ENCODE results near the gene SLC25A27. TPM values are rescaled to one million over a fixed set of nuclear protein-coding genes. Genes with fewer than 3 reads are reported as not detected.

SLC25A27 gene
- total RNA-seq, 4 donors from 2014 or later: 8.7 to 27.5 (median 19.0) TPM

DNA sequence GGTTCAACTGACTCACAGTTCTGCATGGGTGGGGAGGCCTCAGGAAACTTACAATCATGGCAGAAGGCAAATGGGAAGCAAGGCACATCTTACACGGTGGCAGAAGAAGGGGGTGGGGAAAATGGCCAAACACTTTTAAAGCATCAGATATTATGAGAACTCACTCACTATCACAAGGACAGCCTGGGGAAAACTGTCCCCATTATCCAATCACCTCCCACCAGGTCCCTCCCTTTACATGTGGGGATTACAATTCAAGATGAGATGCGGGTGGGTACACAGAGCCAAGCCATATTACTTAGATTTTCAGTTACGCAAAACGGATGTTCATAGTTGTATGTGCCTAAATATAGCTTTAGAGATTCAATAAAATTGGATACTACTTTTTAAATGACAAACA lies 25.8 kb upstream of the SLC25A27 start:
- Histone ChIP-seq H3K9me3 (no peaks in the 10 kb centered on the region), H3K27ac (no peak overlapping the region), H3K4me3 (no peak overlapping the region), H3K36me3 (no peaks in the 10 kb centered on the region), H3K4me1 (peaks cover 0 to 6% (median 2%) of the 10 kb centered on the region in 4 donors), H3K27me3 (no peaks in the 10 kb centered on the region)
- intact Hi-C loops (cut with DNase I; ENCODE audit: low total_unique reads) (loop anchor here (10.0 kb wide), 1 partner anchor 402 kb away; no protein-coding TSS in a partner anchor), in situ Hi-C loops (cut with MboI; ENCODE audit: low pct_ligation_motif_present in 1 of 4, low pct_unique_long_range_greater_than_20kb in 1 of 4, low sequenced_read_pairs in 3 of 4) (loop anchor here (10.0 to 25.0 kb wide), 3 partner anchors 202 to 540 kb away; no protein-coding TSS in a partner anchor)
- TF ChIP-seq EP300 (IDR thresholded peaks at IDR 0.05; ENCODE audit: low read depth) (no peak), POLR2AphosphoS5 (IDR thresholded peaks at IDR 0.05) (no peak), POLR2A (IDR thresholded peaks at IDR 0.05) (no peak)
- TF ChIP-seq, protein P1, sequence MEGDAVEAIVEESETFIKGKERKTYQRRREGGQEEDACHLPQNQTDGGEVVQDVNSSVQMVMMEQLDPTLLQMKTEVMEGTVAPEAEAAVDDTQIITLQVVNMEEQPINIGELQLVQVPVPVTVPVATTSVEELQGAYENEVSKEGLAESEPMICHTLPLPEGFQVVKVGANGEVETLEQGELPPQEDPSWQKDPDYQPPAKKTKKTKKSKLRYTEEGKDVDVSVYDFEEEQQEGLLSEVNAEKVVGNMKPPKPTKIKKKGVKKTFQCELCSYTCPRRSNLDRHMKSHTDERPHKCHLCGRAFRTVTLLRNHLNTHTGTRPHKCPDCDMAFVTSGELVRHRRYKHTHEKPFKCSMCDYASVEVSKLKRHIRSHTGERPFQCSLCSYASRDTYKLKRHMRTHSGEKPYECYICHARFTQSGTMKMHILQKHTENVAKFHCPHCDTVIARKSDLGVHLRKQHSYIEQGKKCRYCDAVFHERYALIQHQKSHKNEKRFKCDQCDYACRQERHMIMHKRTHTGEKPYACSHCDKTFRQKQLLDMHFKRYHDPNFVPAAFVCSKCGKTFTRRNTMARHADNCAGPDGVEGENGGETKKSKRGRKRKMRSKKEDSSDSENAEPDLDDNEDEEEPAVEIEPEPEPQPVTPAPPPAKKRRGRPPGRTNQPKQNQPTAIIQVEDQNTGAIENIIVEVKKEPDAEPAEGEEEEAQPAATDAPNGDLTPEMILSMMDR (IDR thresholded peaks at IDR 0.05): no peak
- WGBS, 2 donors (ENCODE audit: low coverage in 1 of 2): 79 to 83% methylated on average over 4 of the region's 4 CpGs
- no peak for DNase-seq

DNA sequence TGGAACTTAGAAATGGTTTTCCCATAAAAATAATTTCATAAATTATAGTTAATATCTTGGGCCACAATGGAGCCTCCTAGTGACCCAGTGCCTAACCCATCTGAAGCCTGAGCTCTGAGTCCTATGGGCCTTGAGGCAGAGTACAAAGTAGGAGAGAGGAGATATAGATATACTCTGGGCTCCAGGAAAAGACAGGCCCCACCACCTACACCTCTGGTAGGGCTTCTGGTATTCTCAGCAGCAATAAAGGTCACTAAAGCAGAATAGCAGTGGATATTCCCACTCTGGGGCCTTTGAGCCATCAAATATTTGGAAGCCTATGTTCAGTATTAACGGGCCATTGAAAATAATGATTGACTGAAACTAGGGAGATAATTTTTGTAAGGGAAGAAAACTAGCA lies 24.3 kb upstream of the SLC25A27 start:
- WGBS, 2 donors (ENCODE audit: low coverage in 1 of 2): 88% methylated on average over 1 of the region's 1 CpG; no CpG with 5 or more reads in 1 of the 2 donors
- no peaks in the 10 kb centered on the region for H3K27me3 ChIP-seq
- peaks cover 0 to 6% (median 2%) of the 10 kb centered on the region in 4 donors for H3K4me1 ChIP-seq
- in situ Hi-C loops (cut with MboI; ENCODE audit: low pct_ligation_motif_present in 1 of 4, low pct_unique_long_range_greater_than_20kb in 1 of 4, low sequenced_read_pairs in 3 of 4): loop anchor here (10.0 to 25.0 kb wide), 3 partner anchors 204 to 541 kb away; no protein-coding TSS in a partner anchor
- no peak overlapping the region for H3K4me3 ChIP-seq
- TF ChIP-seq, protein P1 (IDR thresholded peaks at IDR 0.05): no peak
- TF ChIP-seq EP300 (IDR thresholded peaks at IDR 0.05; ENCODE audit: low read depth) (no peak), POLR2A (IDR thresholded peaks at IDR 0.05) (no peak), POLR2AphosphoS5 (IDR thresholded peaks at IDR 0.05) (no peak)
- no peak for DNase-seq
- H3K36me3 ChIP-seq: no peaks in the 10 kb centered on the region
- H3K9me3 ChIP-seq: no peaks in the 10 kb centered on the region
- intact Hi-C loops (cut with DNase I; ENCODE audit: low total_unique reads): loop anchor here (10.0 kb wide), 1 partner anchor 404 kb away; no protein-coding TSS in a partner anchor
- H3K27ac ChIP-seq: no peak overlapping the region

DNA sequence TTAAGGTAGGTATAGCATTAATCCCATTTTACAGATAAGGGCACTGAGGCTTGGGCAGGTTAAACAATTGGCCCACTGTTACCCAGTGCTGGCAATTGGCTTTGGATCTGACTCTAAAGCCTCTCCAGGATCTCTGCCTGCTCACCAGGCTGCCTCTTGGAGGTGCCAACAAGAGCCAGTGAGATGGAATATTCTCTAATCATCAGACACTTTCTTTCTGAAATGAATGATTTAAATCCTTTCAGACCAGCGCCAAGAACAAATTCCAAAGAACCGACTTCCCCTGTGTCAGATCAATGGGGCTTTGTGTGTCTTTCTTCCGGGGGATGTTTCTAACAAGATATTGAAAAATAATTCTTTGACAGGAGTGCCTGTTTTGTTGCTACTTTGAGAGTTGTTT lies 23.8 kb upstream of the SLC25A27 start:
- no peak overlapping the region for H3K27ac ChIP-seq
- 78 to 89% methylated on average over 3 of the region's 3 CpGs for WGBS, 2 donors (ENCODE audit: low coverage in 1 of 2)
- H3K36me3 ChIP-seq: no peaks in the 10 kb centered on the region
- in situ Hi-C loops (cut with MboI; ENCODE audit: low pct_ligation_motif_present in 1 of 4, low pct_unique_long_range_greater_than_20kb in 1 of 4, low sequenced_read_pairs in 3 of 4): loop anchor here (10.0 to 25.0 kb wide), 3 partner anchors 204 to 542 kb away; no protein-coding TSS in a partner anchor
- TF ChIP-seq EP300 (IDR thresholded peaks at IDR 0.05; ENCODE audit: low read depth): no peak
- no peak for TF ChIP-seq POLR2AphosphoS5 (IDR thresholded peaks at IDR 0.05)
- no peaks in the 10 kb centered on the region for H3K9me3 ChIP-seq
- H3K4me3 ChIP-seq: no peak overlapping the region
- peaks cover 0 to 6% (median 2%) of the 10 kb centered on the region in 4 donors for H3K4me1 ChIP-seq
- DNase-seq: no peak
- no peaks in the 10 kb centered on the region for H3K27me3 ChIP-seq
- intact Hi-C loops (cut with DNase I; ENCODE audit: low total_unique reads): loop anchor here (10.0 kb wide), 1 partner anchor 404 kb away; no protein-coding TSS in a partner anchor

DNA sequence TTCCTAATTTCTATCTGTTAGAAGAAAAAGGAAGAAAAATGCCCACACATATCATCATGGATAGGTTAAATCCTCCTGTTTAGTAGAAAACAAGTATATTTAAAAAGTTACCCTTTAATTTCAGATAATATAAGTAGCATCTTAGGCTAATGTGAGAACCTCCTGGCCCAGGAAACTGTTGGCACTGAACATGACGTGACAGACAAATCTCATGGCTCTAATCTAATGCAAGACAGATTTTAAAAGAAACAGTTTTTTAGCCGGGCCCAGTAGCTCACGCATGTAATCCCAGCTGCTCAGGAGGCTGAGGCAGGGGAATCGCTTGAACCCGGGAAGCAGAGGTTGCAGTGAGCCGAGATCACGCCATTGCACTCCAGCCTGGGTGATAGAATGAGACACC lies 23.1 kb upstream of the SLC25A27 start:
- Histone ChIP-seq H3K4me3 (no peak overlapping the region), H3K27ac (no peak overlapping the region), H3K9me3 (no peaks in the 10 kb centered on the region), H3K36me3 (no peaks in the 10 kb centered on the region), H3K4me1 (peaks cover 0 to 6% (median 2%) of the 10 kb centered on the region in 4 donors), H3K27me3 (no peaks in the 10 kb centered on the region)
- no peak for TF ChIP-seq POLR2A (IDR thresholded peaks at IDR 0.05)
- no peak for TF ChIP-seq EP300 (IDR thresholded peaks at IDR 0.05; ENCODE audit: low read depth)
- WGBS, 2 donors (ENCODE audit: low coverage in 1 of 2): 80 to 87% methylated on average over 1 to 7 of the region's 7 CpGs
- in situ Hi-C loops (cut with MboI; ENCODE audit: low pct_ligation_motif_present in 1 of 4, low pct_unique_long_range_greater_than_20kb in 1 of 4, low sequenced_read_pairs in 3 of 4): loop anchor here (10.0 to 25.0 kb wide), 3 partner anchors 205 to 542 kb away; no protein-coding TSS in a partner anchor
- intact Hi-C loops (cut with DNase I; ENCODE audit: low total_unique reads): loop anchor here (10.0 kb wide), 1 partner anchor 405 kb away; no protein-coding TSS in a partner anchor
- no peak for DNase-seq

DNA sequence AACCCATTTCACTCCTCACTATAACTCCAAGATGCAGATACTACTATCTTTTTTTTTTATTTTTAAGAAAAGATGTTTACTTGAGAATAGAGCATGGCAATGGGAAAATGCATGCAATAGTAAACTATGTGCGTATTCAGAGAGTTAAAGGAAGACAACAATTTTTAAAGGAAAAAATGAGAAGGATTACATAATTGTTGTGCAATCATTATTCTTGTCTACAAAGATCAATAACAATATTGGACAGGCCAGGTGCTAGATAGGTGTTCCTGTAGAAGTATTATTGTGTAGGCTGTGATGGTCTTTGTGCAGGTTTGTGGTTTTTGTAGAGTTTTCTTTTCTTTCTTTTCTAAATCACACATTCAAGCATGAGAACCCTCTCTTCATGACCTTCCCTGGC lies 20.7 kb upstream of the SLC25A27 start:
- DNase-seq: no peak
- WGBS, 2 donors (ENCODE audit: low coverage in 1 of 2): 90 to 100% methylated on average over 1 of the region's 1 CpG
- H3K4me1 ChIP-seq: no peaks in the 10 kb centered on the region
- intact Hi-C loops (cut with DNase I; ENCODE audit: low total_unique reads): no loop called here
- H3K27me3 ChIP-seq: no peaks in the 10 kb centered on the region
- no peak overlapping the region for H3K4me3 ChIP-seq
- no peaks in the 10 kb centered on the region for H3K36me3 ChIP-seq
- in situ Hi-C loops (cut with MboI; ENCODE audit: low pct_ligation_motif_present in 1 of 4, low pct_unique_long_range_greater_than_20kb in 1 of 4, low sequenced_read_pairs in 3 of 4): loop anchor here in 3 of 4 donors (25.0 kb wide), 2 partner anchors 420 to 545 kb away; no protein-coding TSS in a partner anchor
- TF ChIP-seq EP300 (IDR thresholded peaks at IDR 0.05; ENCODE audit: low read depth) (no peak), POLR2AphosphoS5 (IDR thresholded peaks at IDR 0.05) (no peak), POLR2A (IDR thresholded peaks at IDR 0.05) (no peak)
- TF ChIP-seq, protein P1 (IDR thresholded peaks at IDR 0.05): no peak
- H3K27ac ChIP-seq: no peak overlapping the region
- H3K9me3 ChIP-seq: no peaks in the 10 kb centered on the region
